ENCODE measurements around the gene PGAM1.

- TF ChIP-seq POLR2A (IDR thresholded peaks at IDR 0.05) (no peak), CTCF (IDR thresholded peaks at IDR 0.05) (no peak)
These were observed 25.6 kb downstream of the PGAM1 start for GRCh38 chr10:97451605-97452004.

Data from thyroid gland (tissue), 4 donors.